HEK293 (cell line): ENCODE results near the gene ISG20L2.

Source experiments
- GFI1B ChIP-seq: fragments of 450-650 bp; formaldehyde crosslinking; IDR thresholded peaks from 2 replicates; pipeline ENCODE4 v1.5.1; 2016; ENCODE audit warnings: missing biosample characterization, missing genetic modification characterization
- GLI4 ChIP-seq: fragments of 450-650 bp; formaldehyde crosslinking; IDR thresholded peaks from 2 replicates; pipeline ENCODE4 v1.5.1; 2016; ENCODE audit warnings: missing biosample characterization, missing genetic modification characterization
- HIC1 ChIP-seq: fragments of 450-650 bp; formaldehyde crosslinking; IDR thresholded peaks from 2 replicates; pipeline ENCODE4 v1.5.1; 2016; ENCODE audit warnings: missing biosample characterization, missing genetic modification characterization
- KLF1 ChIP-seq: fragments of 450-650 bp; formaldehyde crosslinking; IDR thresholded peaks from 2 replicates; pipeline ENCODE4 v1.5.1; 2016; ENCODE audit warnings: missing biosample characterization, missing genetic modification characterization
- KLF7 ChIP-seq: fragments of 450-650 bp; formaldehyde crosslinking; IDR thresholded peaks from 2 replicates; pipeline ENCODE4 v1.5.1; 2016; ENCODE audit warnings: missing biosample characterization, missing genetic modification characterization, borderline replicate concordance
- KLF8 ChIP-seq: fragments of 450-650 bp; formaldehyde crosslinking; IDR thresholded peaks from 2 replicates; pipeline ENCODE4 v1.5.1; 2016; ENCODE audit warnings: missing biosample characterization, missing genetic modification characterization
- KLF9 ChIP-seq: fragments of 450-650 bp; formaldehyde crosslinking; IDR thresholded peaks from 2 replicates; pipeline ENCODE4 v1.5.1; 2016; ENCODE audit warnings: missing biosample characterization, missing genetic modification characterization, low read depth
- OSR2 ChIP-seq: fragments of 450-650 bp; formaldehyde crosslinking; IDR thresholded peaks from 2 replicates; pipeline ENCODE4 v1.5.1; 2016; ENCODE audit warnings: missing biosample characterization, missing genetic modification characterization
- OVOL3 ChIP-seq: fragments of 450-650 bp; formaldehyde crosslinking; IDR thresholded peaks from 2 replicates; pipeline ENCODE4 v1.5.1; 2016; ENCODE audit warnings: missing biosample characterization, missing genetic modification characterization
- TRIM28 ChIP-seq: IDR thresholded peaks from 2 replicates; pipeline ENCODE4 v1.6.1; 2011; ENCODE audit warnings: low read length, control low read depth, borderline replicate concordance
- ZBTB21 ChIP-seq: fragments of 450-650 bp; formaldehyde crosslinking; IDR thresholded peaks from 2 replicates; pipeline ENCODE4 v1.5.1; 2017; ENCODE audit warnings: missing biosample characterization, missing genetic modification characterization
- ZNF16 ChIP-seq: fragments of 450-650 bp; formaldehyde crosslinking; IDR thresholded peaks from 2 replicates; pipeline ENCODE4 v1.5.1; 2016; ENCODE audit warnings: low read depth, missing biosample characterization, missing genetic modification characterization
- ZNF2 ChIP-seq: fragments of 450-650 bp; formaldehyde crosslinking; IDR thresholded peaks from 2 replicates; pipeline ENCODE4 v1.5.1; 2016; ENCODE audit warnings: missing biosample characterization, missing genetic modification characterization
- ZNF23 ChIP-seq: fragments of 450-650 bp; formaldehyde crosslinking; IDR thresholded peaks from 2 replicates; pipeline ENCODE4 v1.5.1; 2016; ENCODE audit warnings: missing biosample characterization, missing genetic modification characterization, borderline replicate concordance
- ZNF26 ChIP-seq: fragments of 450-650 bp; formaldehyde crosslinking; IDR thresholded peaks from 2 replicates; pipeline ENCODE4 v1.5.1; 2016; ENCODE audit warnings: missing biosample characterization, missing genetic modification characterization
- ZNF292 ChIP-seq: fragments of 450-650 bp; formaldehyde crosslinking; IDR thresholded peaks from 2 replicates; pipeline ENCODE4 v1.5.1; 2016; ENCODE audit warnings: low read depth, missing biosample characterization, missing genetic modification characterization, borderline replicate concordance
- ZNF350 ChIP-seq: fragments of 450-650 bp; formaldehyde crosslinking; IDR thresholded peaks from 2 replicates; pipeline ENCODE4 v1.5.0; 2017; ENCODE audit warnings: missing biosample characterization, mild to moderate bottlenecking, missing genetic modification characterization
- ZNF423 ChIP-seq: fragments of 450-650 bp; formaldehyde crosslinking; IDR thresholded peaks from 2 replicates; pipeline ENCODE4 v1.5.1; 2016; ENCODE audit warnings: missing biosample characterization, missing genetic modification characterization
- ZNF433 ChIP-seq: fragments of 450-650 bp; formaldehyde crosslinking; IDR thresholded peaks from 2 replicates; pipeline ENCODE4 v1.5.1; 2016; ENCODE audit warnings: missing biosample characterization, missing genetic modification characterization, low read depth
- ZNF518A ChIP-seq: fragments of 450-650 bp; formaldehyde crosslinking; conservative IDR thresholded peaks from 2 replicates; pipeline ENCODE4 v1.5.1; 2016; ENCODE audit warnings: low read depth, missing biosample characterization, missing genetic modification characterization
- ZNF555 ChIP-seq: fragments of 450-650 bp; formaldehyde crosslinking; conservative IDR thresholded peaks from 2 replicates; pipeline ENCODE4 v1.5.1; 2017; ENCODE audit warnings: missing biosample characterization, mild to moderate bottlenecking, missing genetic modification characterization, inconsistent platforms
- ZNF561 ChIP-seq: fragments of 450-650 bp; IDR thresholded peaks from 2 replicates; pipeline ENCODE4 v1.5.1; 2018; ENCODE audit warnings: missing biosample characterization, missing genetic modification characterization, borderline replicate concordance
- ZNF571 ChIP-seq: fragments of 450-650 bp; formaldehyde crosslinking; IDR thresholded peaks from 2 replicates; pipeline ENCODE4 v1.5.0; 2017; ENCODE audit warnings: missing biosample characterization, missing genetic modification characterization
- ZNF658 ChIP-seq: fragments of 450-650 bp; formaldehyde crosslinking; IDR thresholded peaks from 2 replicates; pipeline ENCODE4; 2016; ENCODE audit warnings: missing biosample characterization, missing genetic modification characterization
- ZNF677 ChIP-seq: fragments of 450-650 bp; IDR thresholded peaks from 2 replicates; pipeline ENCODE4 v1.5.0; 2018; ENCODE audit warnings: missing biosample characterization, mild to moderate bottlenecking, missing genetic modification characterization, moderate library complexity
- ZNF768 ChIP-seq: fragments of 450-650 bp; formaldehyde crosslinking; IDR thresholded peaks from 2 replicates; pipeline ENCODE4 v1.5.1; 2018; ENCODE audit warnings: missing biosample characterization, mild to moderate bottlenecking, missing genetic modification characterization
- ZNF791 ChIP-seq: fragments of 450-650 bp; formaldehyde crosslinking; IDR thresholded peaks from 2 replicates; pipeline ENCODE4 v1.5.1; 2016; ENCODE audit warnings: missing biosample characterization, missing genetic modification characterization
- ZSCAN16 ChIP-seq: fragments of 450-650 bp; formaldehyde crosslinking; IDR thresholded peaks from 2 replicates; pipeline ENCODE4 v1.5.1; 2016; ENCODE audit warnings: missing biosample characterization, missing genetic modification characterization
- ZSCAN18 ChIP-seq: fragments of 450-650 bp; formaldehyde crosslinking; IDR thresholded peaks from 2 replicates; pipeline ENCODE4 v1.5.1; 2016; ENCODE audit warnings: missing biosample characterization, missing genetic modification characterization

Gene ISG20L2

GRCh38 chr1:156728599-156729462 is at the start of gene ISG20L2 (continued):
- TF ChIP-seq ZNF518A (tag by site-specific recombination) = 0 out of 2 replicates have a peak, but pooled peaks have one; percentile 25
- TF ChIP-seq OSR2 (tag by site-specific recombination) = no peak
- no peak for TF ChIP-seq ZNF791 (tag by site-specific recombination)
- TF ChIP-seq KLF7 = no peak; the same call in 1 of the 2 replicates
- peak; percentile 74 for TF ChIP-seq KLF1 (tag by site-specific recombination)
- no peak for TF ChIP-seq ZSCAN18 (tag by site-specific recombination)
- no peak for TF ChIP-seq ZNF555 (tag by site-specific recombination)
- peak; percentile 100 for TF ChIP-seq ZBTB21
- no peak for TF ChIP-seq GLI4 (tag by site-specific recombination)
- peak; percentile 64; the same call in 1 of the 2 replicates for TF ChIP-seq ZSCAN16 (tag by site-specific recombination)
- TF ChIP-seq ZNF423 (tag by site-specific recombination) = no peak
- no peak for TF ChIP-seq ZNF16 (tag by site-specific recombination)
- no peak for TF ChIP-seq ZNF571 (tag by site-specific recombination)
- no peak for TF ChIP-seq OVOL3 (tag by site-specific recombination)
- 0 out of 2 replicates have a peak, but pooled peaks have one; percentile 63 for TF ChIP-seq TRIM28
- TF ChIP-seq ZNF26 (tag by site-specific recombination) = no peak
- TF ChIP-seq ZNF677 = no peak
- TF ChIP-seq GFI1B = no peak
- TF ChIP-seq ZNF350 = no peak
- peak; percentile 55; the same call in 1 of the 2 replicates for TF ChIP-seq ZNF561 (tag by site-specific recombination)
- TF ChIP-seq ZNF433 (tag by site-specific recombination) = no peak
- TF ChIP-seq ZNF23 (tag by site-specific recombination) = no peak
- no peak for TF ChIP-seq ZNF292 (tag by site-specific recombination)
- peak; percentile 64 for TF ChIP-seq KLF8 (tag by site-specific recombination)
- no peak for TF ChIP-seq ZNF658 (tag by site-specific recombination)
- TF ChIP-seq ZNF2 (tag by site-specific recombination) = 0 out of 2 replicates have a peak, but pooled peaks have one; percentile 65
- no peak for TF ChIP-seq ZNF768 (tag by site-specific recombination)
- peak; percentile 47; the same call in 1 of the 2 replicates for TF ChIP-seq HIC1 (tag by site-specific recombination)
- peak; percentile 26; the same call in 1 of the 2 replicates for TF ChIP-seq KLF9 (tag by site-specific recombination)
